ENCODE data around the gene CMC2. TPM values are rescaled to one million over a fixed set of nuclear protein-coding genes. Genes with fewer than 3 reads are reported as not detected.

The CMC2 gene
- total RNA-seq, 1 donor from 2014 or later: 24.5 TPM

DNA sequence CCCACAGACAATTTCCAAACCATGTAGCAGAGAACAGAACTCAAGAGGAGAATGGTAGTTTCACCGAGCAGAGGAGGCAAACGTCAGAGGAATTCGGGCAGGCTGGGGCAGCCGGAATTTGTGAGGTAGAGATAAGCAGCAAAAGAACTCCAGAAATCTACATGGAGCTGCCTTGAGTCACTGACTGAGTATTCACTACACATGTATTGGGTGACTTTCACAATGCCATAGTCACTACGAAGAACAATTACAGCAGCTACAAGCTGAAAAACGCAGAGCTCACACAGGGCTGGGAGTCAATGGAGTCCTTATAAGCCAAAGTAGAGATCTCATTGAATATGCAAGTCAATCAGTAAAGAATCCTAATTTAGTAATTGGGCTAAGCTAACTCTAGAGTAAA is 13.4 kb downstream of the CMC2 start:
- Histone ChIP-seq H3K27ac (ENCODE audit: low read depth, low read length) (no peak overlapping the region), H3K4me3 (ENCODE audit: low read length in 3 of 3) (no peak overlapping the region)

DNA sequence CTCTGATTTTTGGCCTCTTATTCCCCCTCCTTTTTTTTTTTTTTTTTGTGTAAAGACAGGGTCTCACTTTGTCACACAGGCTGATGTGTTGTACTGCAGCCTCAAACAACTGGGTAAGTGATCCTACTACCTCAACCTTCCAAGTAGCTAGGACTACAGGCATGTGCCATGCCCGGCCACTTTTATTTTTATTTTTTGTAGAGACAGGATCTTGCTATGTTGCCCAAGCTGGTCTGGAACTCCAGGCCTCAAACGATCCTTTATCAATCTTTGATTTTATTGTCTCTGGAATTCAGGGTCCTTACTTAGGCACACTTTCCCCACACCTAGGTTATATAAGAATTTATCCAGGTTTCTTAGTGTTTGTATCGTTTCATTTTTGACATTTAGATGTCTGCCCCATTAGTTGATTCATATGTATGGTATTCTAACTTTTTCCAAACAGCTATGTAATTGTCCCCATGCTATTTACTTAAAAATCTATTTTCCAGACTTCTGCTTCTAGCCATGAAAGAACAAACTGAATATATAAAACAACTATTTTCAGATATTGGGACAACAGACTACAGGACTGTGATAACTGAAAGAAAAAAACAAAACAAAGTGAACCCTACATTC is 13.9 kb downstream of the CMC2 start:
- Histone ChIP-seq H3K36me3 (ENCODE audit: control insufficient read depth in 3 of 3, insufficient read depth in 3 of 3, low read length in 3 of 3) (no peaks in the 10 kb centered on the region), H3K27ac (ENCODE audit: low read depth, low read length) (no peak overlapping the region), H3K27me3 (ENCODE audit: control insufficient read depth in 3 of 3, insufficient read depth in 3 of 3, low read length in 3 of 3) (no peaks in the 10 kb centered on the region), H3K9me3 (ENCODE audit: control insufficient read depth in 3 of 3, low read length in 3 of 3) (no peaks in the 10 kb centered on the region), H3K9ac (ENCODE audit: low read depth in 1 of 3, low read length in 3 of 3) (no peak overlapping the region), H3K4me3 (ENCODE audit: low read length in 3 of 3) (no peak overlapping the region), H3K4me1 (ENCODE audit: control insufficient read depth in 3 of 3, insufficient read depth in 3 of 3, low read length in 3 of 3) (peaks cover 0 to 3% (median 0%) of the 10 kb centered on the region in 3 donors)

More for the DNA sequence above, 13.4 kb downstream of the CMC2 start:
- Histone ChIP-seq H3K27me3 (ENCODE audit: control insufficient read depth in 3 of 3, insufficient read depth in 3 of 3, low read length in 3 of 3) (no peaks in the 10 kb centered on the region), H3K9me3 (ENCODE audit: control insufficient read depth in 3 of 3, low read length in 3 of 3) (no peaks in the 10 kb centered on the region), H3K36me3 (ENCODE audit: control insufficient read depth in 3 of 3, insufficient read depth in 3 of 3, low read length in 3 of 3) (no peaks in the 10 kb centered on the region), H3K4me1 (ENCODE audit: control insufficient read depth in 3 of 3, insufficient read depth in 3 of 3, low read length in 3 of 3) (peaks cover 0 to 3% (median 0%) of the 10 kb centered on the region in 3 donors), H3K9ac (ENCODE audit: low read depth in 1 of 3, low read length in 3 of 3) (no peak overlapping the region)

DNA sequence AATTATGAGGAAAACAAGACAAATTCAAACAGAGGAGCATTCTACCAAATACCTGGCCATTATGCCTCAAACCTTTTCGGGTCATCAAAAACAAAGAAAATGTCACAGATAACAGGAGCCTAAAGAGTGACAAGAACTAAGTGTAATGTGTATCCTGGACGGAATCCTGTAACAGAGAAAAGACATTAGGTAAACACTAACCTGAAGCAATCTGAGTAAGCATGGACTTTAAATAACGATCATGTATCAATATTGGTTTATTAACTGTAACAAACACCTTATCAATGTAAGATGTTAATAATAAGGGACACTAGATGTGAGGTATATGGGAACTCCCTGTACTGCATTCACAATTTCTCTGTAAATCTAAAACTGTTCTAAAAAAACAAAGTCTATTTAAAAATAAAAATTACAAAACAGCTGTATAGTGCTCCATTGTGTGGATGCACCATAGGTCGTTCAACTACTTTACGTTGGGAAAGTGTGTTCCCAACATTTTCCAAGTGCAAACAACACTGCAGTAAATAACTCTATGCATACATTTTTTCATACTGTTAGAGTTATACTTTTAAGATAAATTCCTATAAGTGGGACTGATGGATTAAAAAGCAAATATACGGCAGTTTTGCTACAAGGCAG is 14.8 kb downstream of the CMC2 start:
- H3K9me3 ChIP-seq (ENCODE audit: control insufficient read depth in 3 of 3, low read length in 3 of 3): no peaks in the 10 kb centered on the region
- H3K36me3 ChIP-seq (ENCODE audit: control insufficient read depth in 3 of 3, insufficient read depth in 3 of 3, low read length in 3 of 3): no peaks in the 10 kb centered on the region
- no peak overlapping the region for H3K9ac ChIP-seq (ENCODE audit: low read depth in 1 of 3, low read length in 3 of 3)
- H3K4me1 ChIP-seq (ENCODE audit: control insufficient read depth in 3 of 3, insufficient read depth in 3 of 3, low read length in 3 of 3): no peaks in the 10 kb centered on the region
- H3K27me3 ChIP-seq (ENCODE audit: control insufficient read depth in 3 of 3, insufficient read depth in 3 of 3, low read length in 3 of 3): no peaks in the 10 kb centered on the region
- H3K4me3 ChIP-seq (ENCODE audit: low read length in 3 of 3): no peak overlapping the region
- no peak overlapping the region for H3K27ac ChIP-seq (ENCODE audit: low read depth, low read length)

DNA sequence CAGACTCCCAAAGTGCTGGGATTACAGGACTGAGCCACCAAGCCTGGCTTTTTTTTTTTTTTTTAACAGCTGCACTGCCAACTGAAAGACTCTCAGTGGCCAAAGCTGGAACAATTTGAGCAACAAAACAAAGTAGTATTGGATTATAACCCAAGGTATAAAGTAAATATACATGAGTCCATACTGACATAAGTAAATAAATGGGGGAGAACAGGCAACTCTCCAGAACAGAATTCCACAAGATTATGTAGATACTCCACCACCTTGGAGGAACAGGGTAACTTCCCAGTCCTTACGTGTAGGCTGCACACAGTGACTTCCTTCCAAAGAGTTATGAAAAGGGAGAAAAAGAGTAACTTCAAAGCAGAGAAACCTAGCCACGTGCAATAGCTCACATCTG is 15.7 kb downstream of the CMC2 start:
- no peak overlapping the region for H3K9ac ChIP-seq (ENCODE audit: low read depth in 1 of 3, low read length in 3 of 3)
- H3K9me3 ChIP-seq (ENCODE audit: control insufficient read depth in 3 of 3, low read length in 3 of 3): no peaks in the 10 kb centered on the region
- no peak overlapping the region for H3K4me3 ChIP-seq (ENCODE audit: low read length in 3 of 3)
- no peaks in the 10 kb centered on the region for H3K27me3 ChIP-seq (ENCODE audit: control insufficient read depth in 3 of 3, insufficient read depth in 3 of 3, low read length in 3 of 3)
- no peaks in the 10 kb centered on the region for H3K4me1 ChIP-seq (ENCODE audit: control insufficient read depth in 3 of 3, insufficient read depth in 3 of 3, low read length in 3 of 3)
- H3K36me3 ChIP-seq (ENCODE audit: control insufficient read depth in 3 of 3, insufficient read depth in 3 of 3, low read length in 3 of 3): no peaks in the 10 kb centered on the region
- no peak overlapping the region for H3K27ac ChIP-seq (ENCODE audit: low read depth, low read length)

DNA sequence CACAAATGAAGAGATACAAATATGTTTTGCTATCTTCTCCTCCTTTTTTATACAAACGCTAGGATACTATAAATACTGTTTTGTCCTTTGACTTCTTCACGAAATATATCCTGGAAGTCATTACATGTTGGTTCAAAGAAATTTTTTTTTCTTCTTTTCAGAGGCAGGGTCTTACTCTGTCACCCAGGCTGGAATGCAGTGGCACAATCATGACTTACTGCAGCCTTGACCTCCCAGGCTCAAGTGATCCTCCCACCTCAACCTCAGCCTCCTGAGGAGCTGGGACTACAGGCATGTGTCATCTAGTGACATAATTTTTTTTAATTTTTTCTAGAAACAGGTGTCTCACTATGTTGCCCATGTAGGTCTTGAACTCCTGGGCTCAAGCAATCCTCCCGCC is 16.1 kb downstream of the CMC2 start:
- no peaks in the 10 kb centered on the region for H3K36me3 ChIP-seq (ENCODE audit: control insufficient read depth in 3 of 3, insufficient read depth in 3 of 3, low read length in 3 of 3)
- no peak overlapping the region for H3K4me3 ChIP-seq (ENCODE audit: low read length in 3 of 3)
- H3K27me3 ChIP-seq (ENCODE audit: control insufficient read depth in 3 of 3, insufficient read depth in 3 of 3, low read length in 3 of 3): no peaks in the 10 kb centered on the region
- no peak overlapping the region for H3K9ac ChIP-seq (ENCODE audit: low read depth in 1 of 3, low read length in 3 of 3)
- no peak overlapping the region for H3K27ac ChIP-seq (ENCODE audit: low read depth, low read length)
- no peaks in the 10 kb centered on the region for H3K4me1 ChIP-seq (ENCODE audit: control insufficient read depth in 3 of 3, insufficient read depth in 3 of 3, low read length in 3 of 3)
- no peaks in the 10 kb centered on the region for H3K9me3 ChIP-seq (ENCODE audit: control insufficient read depth in 3 of 3, low read length in 3 of 3)

DNA sequence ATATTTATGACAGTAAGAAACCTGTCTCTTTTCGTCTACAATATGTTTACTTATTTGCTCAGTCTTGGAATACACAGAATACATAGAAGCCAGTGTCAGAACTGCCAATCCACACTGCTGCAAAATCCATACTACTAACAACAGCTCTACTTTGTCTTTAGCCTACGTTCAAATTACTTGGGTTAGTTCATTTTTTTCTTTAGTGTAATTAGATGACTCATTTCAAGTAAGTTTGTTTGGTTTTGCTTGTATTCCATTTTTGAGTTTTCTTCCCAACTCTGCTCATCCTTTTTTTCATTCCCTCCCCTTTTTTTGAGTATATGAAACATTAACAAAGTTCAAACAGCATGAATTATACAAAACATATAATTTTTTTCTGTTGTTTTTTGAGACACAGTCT is 16.9 kb downstream of the CMC2 start:
- Histone ChIP-seq H3K4me1 (ENCODE audit: control insufficient read depth in 3 of 3, insufficient read depth in 3 of 3, low read length in 3 of 3) (no peaks in the 10 kb centered on the region), H3K27ac (ENCODE audit: low read depth, low read length) (no peak overlapping the region), H3K9ac (ENCODE audit: low read depth in 1 of 3, low read length in 3 of 3) (no peak overlapping the region), H3K9me3 (ENCODE audit: control insufficient read depth in 3 of 3, low read length in 3 of 3) (no peaks in the 10 kb centered on the region), H3K4me3 (ENCODE audit: low read length in 3 of 3) (no peak overlapping the region), H3K36me3 (ENCODE audit: control insufficient read depth in 3 of 3, insufficient read depth in 3 of 3, low read length in 3 of 3) (no peaks in the 10 kb centered on the region), H3K27me3 (ENCODE audit: control insufficient read depth in 3 of 3, insufficient read depth in 3 of 3, low read length in 3 of 3) (no peaks in the 10 kb centered on the region)

DNA sequence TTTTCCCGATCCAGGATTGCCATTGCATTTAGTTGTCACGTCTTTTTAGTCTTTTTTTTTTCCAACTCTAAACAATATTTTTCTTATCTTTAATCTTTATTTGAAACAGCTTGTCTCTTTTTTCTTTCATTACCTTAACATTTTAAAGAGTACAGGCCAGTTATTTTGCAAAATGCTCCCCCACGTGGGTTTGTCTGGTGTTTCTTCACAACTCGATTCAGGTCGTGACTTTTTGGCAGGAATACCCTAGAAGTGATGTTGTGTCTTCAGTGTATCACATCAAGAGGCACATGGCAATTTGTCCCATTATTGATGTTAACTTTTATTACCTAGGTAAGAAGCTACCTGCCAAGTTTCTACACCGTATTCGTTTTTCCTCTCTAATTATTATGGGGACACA is 17.9 kb downstream of the CMC2 start:
- Histone ChIP-seq H3K4me1 (ENCODE audit: control insufficient read depth in 3 of 3, insufficient read depth in 3 of 3, low read length in 3 of 3) (no peaks in the 10 kb centered on the region), H3K36me3 (ENCODE audit: control insufficient read depth in 3 of 3, insufficient read depth in 3 of 3, low read length in 3 of 3) (no peaks in the 10 kb centered on the region), H3K27me3 (ENCODE audit: control insufficient read depth in 3 of 3, insufficient read depth in 3 of 3, low read length in 3 of 3) (no peaks in the 10 kb centered on the region), H3K27ac (ENCODE audit: low read depth, low read length) (no peak overlapping the region), H3K9ac (ENCODE audit: low read depth in 1 of 3, low read length in 3 of 3) (no peak overlapping the region), H3K9me3 (ENCODE audit: control insufficient read depth in 3 of 3, low read length in 3 of 3) (no peaks in the 10 kb centered on the region), H3K4me3 (ENCODE audit: low read length in 3 of 3) (no peak overlapping the region)

DNA sequence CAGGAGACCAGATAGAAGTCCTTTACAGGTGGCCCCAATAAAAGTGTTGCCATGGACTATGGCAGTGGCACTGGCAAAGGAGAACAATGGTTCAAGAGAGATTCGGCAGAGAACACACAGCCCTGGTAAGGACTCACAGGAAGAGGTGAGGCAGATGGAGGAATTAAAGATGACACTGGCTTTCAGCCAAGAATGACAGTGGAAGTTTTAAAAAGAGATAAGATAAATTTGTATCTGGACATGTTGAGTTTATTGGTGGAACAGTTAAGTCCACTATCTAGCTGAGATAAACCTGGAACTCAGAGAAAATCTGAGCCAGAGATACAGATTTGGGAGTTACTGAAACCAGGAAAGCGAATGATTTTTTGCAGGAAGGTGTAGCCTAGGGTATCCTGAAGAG is 20.1 kb downstream of the CMC2 start:
- H3K9ac ChIP-seq (ENCODE audit: low read depth in 1 of 3, low read length in 3 of 3): no peak overlapping the region
- H3K27ac ChIP-seq (ENCODE audit: low read depth, low read length): no peak overlapping the region
- H3K4me1 ChIP-seq (ENCODE audit: control insufficient read depth in 3 of 3, insufficient read depth in 3 of 3, low read length in 3 of 3): no peaks in the 10 kb centered on the region
- no peak overlapping the region for H3K4me3 ChIP-seq (ENCODE audit: low read length in 3 of 3)
- no peaks in the 10 kb centered on the region for H3K9me3 ChIP-seq (ENCODE audit: control insufficient read depth in 3 of 3, low read length in 3 of 3)
- no peaks in the 10 kb centered on the region for H3K36me3 ChIP-seq (ENCODE audit: control insufficient read depth in 3 of 3, insufficient read depth in 3 of 3, low read length in 3 of 3)
- no peaks in the 10 kb centered on the region for H3K27me3 ChIP-seq (ENCODE audit: control insufficient read depth in 3 of 3, insufficient read depth in 3 of 3, low read length in 3 of 3)

DNA sequence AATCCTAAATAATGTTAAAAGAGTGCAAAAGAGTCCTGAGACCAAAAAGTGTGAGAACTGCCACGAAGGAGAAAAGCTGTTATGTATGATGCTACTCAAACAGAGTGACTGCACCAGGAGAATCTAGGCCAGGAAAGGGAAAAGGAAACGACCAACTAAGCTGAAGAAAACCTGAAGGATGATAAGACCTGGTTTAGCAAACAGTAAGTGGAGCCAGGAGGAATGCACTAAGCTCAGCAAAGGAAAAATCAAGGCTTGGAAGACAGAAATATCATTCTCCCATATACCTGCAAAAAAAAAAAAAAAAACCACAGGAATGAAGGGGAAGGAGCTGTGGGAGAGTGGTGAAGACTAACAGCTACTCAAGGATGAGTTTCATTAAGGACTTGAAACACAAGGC is 21.1 kb downstream of the CMC2 start:
- no peak overlapping the region for H3K4me3 ChIP-seq (ENCODE audit: low read length in 3 of 3)

DNA sequence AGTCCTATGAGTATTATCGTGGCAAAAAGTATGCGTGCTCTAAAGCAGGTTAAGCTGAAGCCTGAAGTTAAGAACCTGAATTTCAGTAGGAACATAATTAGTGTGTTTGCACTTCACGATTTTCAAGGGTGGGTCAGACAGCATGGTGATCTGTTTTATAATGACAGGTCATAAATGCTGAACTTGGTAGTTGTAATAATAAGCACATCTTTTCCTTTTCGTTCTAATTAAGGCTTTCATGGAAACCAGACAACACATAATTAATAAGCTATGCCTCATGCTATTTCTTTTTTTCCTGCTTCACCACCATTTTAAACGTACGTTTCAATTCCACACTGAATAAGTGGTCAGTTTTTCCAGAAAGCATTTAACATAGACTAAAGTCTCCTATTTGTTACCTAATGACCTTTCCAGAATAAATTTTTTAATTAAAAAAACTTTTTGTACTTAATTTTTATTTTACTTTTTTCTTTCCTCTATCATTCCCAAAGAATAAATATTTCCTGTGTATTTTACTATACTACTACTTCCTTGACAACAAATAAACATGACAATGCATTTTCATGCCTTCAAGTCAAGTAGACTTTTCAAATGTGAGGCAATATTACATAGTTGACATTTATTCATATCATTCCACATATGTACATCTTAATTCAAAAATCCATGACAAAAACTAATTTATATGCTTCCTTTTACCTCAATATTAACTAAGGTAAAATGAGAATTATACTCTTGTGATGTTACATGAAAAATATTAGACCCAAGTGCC is 22.4 kb downstream of the CMC2 start:
- no peaks in the 10 kb centered on the region for H3K4me1 ChIP-seq (ENCODE audit: control insufficient read depth in 3 of 3, insufficient read depth in 3 of 3, low read length in 3 of 3)
- H3K9ac ChIP-seq (ENCODE audit: low read depth in 1 of 3, low read length in 3 of 3): no peak overlapping the region
- H3K27me3 ChIP-seq (ENCODE audit: control insufficient read depth in 3 of 3, insufficient read depth in 3 of 3, low read length in 3 of 3): no peaks in the 10 kb centered on the region
- no peaks in the 10 kb centered on the region for H3K9me3 ChIP-seq (ENCODE audit: control insufficient read depth in 3 of 3, low read length in 3 of 3)
- no peak overlapping the region for H3K27ac ChIP-seq (ENCODE audit: low read depth, low read length)
- peaks cover 2 to 5% (median 2%) of the 10 kb centered on the region in 3 donors for H3K36me3 ChIP-seq (ENCODE audit: control insufficient read depth in 3 of 3, insufficient read depth in 3 of 3, low read length in 3 of 3)
- H3K4me3 ChIP-seq (ENCODE audit: low read length in 3 of 3): no peak overlapping the region

More for the DNA sequence above, 21.1 kb downstream of the CMC2 start:
- Histone ChIP-seq H3K27ac (ENCODE audit: low read depth, low read length) (no peak overlapping the region), H3K4me1 (ENCODE audit: control insufficient read depth in 3 of 3, insufficient read depth in 3 of 3, low read length in 3 of 3) (no peaks in the 10 kb centered on the region), H3K36me3 (ENCODE audit: control insufficient read depth in 3 of 3, insufficient read depth in 3 of 3, low read length in 3 of 3) (peaks cover 0 to under 1% (median 0%) of the 10 kb centered on the region in 3 donors), H3K9me3 (ENCODE audit: control insufficient read depth in 3 of 3, low read length in 3 of 3) (no peaks in the 10 kb centered on the region), H3K9ac (ENCODE audit: low read depth in 1 of 3, low read length in 3 of 3) (no peak overlapping the region), H3K27me3 (ENCODE audit: control insufficient read depth in 3 of 3, insufficient read depth in 3 of 3, low read length in 3 of 3) (no peaks in the 10 kb centered on the region)
